Pancreas (tissue), 10 donors: ENCODE data around the gene SPEN. TPM values are rescaled to one million over a fixed set of nuclear protein-coding genes. Genes with fewer than 3 reads are reported as not detected.

ENCODE experiments used
- ATAC-seq, 4 donors: fragments of 200-7000 bp; cut with Tn5 transposase; one replicate each; pipeline versions ENCODE4 v1.8.0 to v1.9.1; 2020; ENCODE audit warnings: mild to moderate bottlenecking in 4 of 4, moderate library complexity in 4 of 4
- DNase-seq, 6 donors: peaks; one replicate each; pipeline ENCODE4 v3.0.0-alpha.2; 2020
- FAIRE-seq: peaks from 2 replicates; lab custom pipeline; 2012; peaks lifted over from hg19 to GRCh38; lab: Jason Lieb, UNC
- H3K27ac ChIP-seq, 4 donors: fragments of 200-600 bp; sonication (generic); 1 replicate in 3 of 4; 2 replicates in 1 of 4; pipeline versions ENCODE4 v1.5.0 to v1.8.0; 2020
- H3K27me3 ChIP-seq, 4 donors: fragments of 200-600 bp; one replicate each; pipeline ENCODE4 v1.8.0; 2021
- H3K36me3 ChIP-seq, 3 donors: fragments of 200-600 bp; sonication (generic) in 1 of 3; one replicate each; pipeline versions ENCODE4 v1.5.0 to v1.8.0; 2020 to 2021
- H3K4me1 ChIP-seq, 3 donors: fragments of 200-600 bp; one replicate each; pipeline ENCODE4 v1.8.0; 2021
- H3K4me3 ChIP-seq, 4 donors: fragments of 200-600 bp; sonication (generic) in 2 of 4; one replicate each; pipeline versions ENCODE4 v1.5.0 to v1.8.0; 2020 to 2021
- H3K9me3 ChIP-seq, 4 donors: fragments of 200-600 bp; one replicate each; pipeline ENCODE4 v1.8.0; 2021
- CTCF ChIP-seq, 4 donors: fragments of 200-600 bp; sonication (generic) in 3 of 4; IDR thresholded peaks; one replicate each; pipeline versions ENCODE4 v1.5.0 to v1.8.0; 2021; ENCODE audit warnings: antibody characterized with exemption in 4 of 4
- WGBS, 2 donors: extraction: QIAGEN DNeasy Blood & Tissue Kit; methylation state at CpG; one replicate each; pipeline ENCODE4 v1.1.7; 2013; 5-methylcytosine and 5-hydroxymethylcytosine counted together
- intact Hi-C, 3 donors: fragments of 100-400 bp; cut with DNase I; formaldehyde crosslinking; loops; one replicate each; pipeline versions ENCODE4 v1.11.1 to v1.14.2; 2022
- polyA plus RNA-seq, 2 donors: library from polyadenylated mRNA; stranded (reverse); fragments of 200-250 nt; gene quantifications; one replicate each; pipeline ENCODE4 v1.2.3, GENCODE V29; 2013
- total RNA-seq, 6 donors: library from RNA; stranded (reverse); fragmentation: NEBNext Ultra II Directional in 4 of 6; extraction: Animal tissue kit (Norgen Biotek cat#: 25700) in 4 of 6; gene quantifications; one replicate each; pipeline versions ENCODE4 v1.2.1 to v1.2.4, GENCODE V29; 2021 to 2023
- donor health status: healthy with polysubstance abuse.
- donor health status: DM: no; HTN: no; CAD: no; lungs with moderate emphysema.
- donor health status: DM: no; HTN: no; CAD: no.
- donor health status: control.
- donor health status: control.
- donor health status: Bipolar disorder and iron deficiency.
- donor health status: DM: yes; HTN: yes; CAD: no.
- donor health status: DM: no; HTN: no; CAD: no.
- donor health status: DM: no; HTN: no; CAD: no.
- donor health status: DM: yes; HTN: yes; CAD: no.

The SPEN gene
- total and polyA plus RNA-seq, 8 donors, result 16.2 to 38.2 (median 26.2) TPM

- DNase-seq, result no peak
- H3K4me3 ChIP-seq, result no peak overlapping the region
- no peak for ATAC-seq
- intact Hi-C loops, result no loop called here
- no peak for TF ChIP-seq CTCF (IDR thresholded peaks at IDR 0.05)
- peaks cover 0 to 14% (median 7%) of the 10 kb centered on the region in 3 donors for H3K4me1 ChIP-seq
- H3K36me3 ChIP-seq, result no peaks in the 10 kb centered on the region
- H3K27me3 ChIP-seq, result no peaks in the 10 kb centered on the region
- no peak overlapping the region for H3K27ac ChIP-seq
- no peaks in the 10 kb centered on the region for H3K9me3 ChIP-seq
- FAIRE-seq, result no peak
Observed at GRCh38 chr1:15963363-15963967, 116.0 kb downstream of the SPEN start.

DNA sequence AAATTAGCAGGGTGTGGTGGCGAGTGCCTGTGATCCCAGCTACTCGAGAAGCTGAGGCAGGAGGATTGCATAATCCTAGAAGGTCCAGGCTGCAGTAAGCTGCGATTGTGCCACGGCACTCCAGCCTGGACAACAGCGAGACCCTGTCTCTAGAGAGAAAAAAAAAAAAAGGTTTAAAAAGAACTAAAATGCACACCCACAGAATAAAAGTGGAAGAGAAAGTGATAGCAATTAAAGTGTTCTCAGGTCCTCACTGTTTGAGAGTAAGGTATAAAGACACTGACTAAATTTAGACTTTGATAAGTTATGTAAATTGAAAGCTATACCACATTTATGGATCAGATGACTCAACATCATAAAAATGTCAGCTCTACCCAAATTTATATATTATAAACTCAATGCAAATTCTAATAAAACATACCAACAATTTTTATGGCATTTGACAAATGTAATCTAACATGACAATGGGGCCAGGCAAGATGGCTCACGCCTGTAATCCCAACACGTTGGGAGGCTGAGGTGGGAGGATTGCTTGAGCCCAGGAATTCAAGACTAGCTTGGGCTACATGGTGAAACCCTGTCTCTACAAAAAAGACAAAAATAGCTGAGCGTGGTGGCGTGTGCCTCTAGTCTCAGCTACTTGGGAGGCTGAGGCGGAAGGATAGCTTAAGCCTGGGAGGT is 116.6 kb downstream of the SPEN start:
- Histone ChIP-seq H3K27ac (no peak overlapping the region), H3K4me1 (peaks cover 0 to 8% (median 7%) of the 10 kb centered on the region in 3 donors), H3K27me3 (no peaks in the 10 kb centered on the region), H3K9me3 (no peaks in the 10 kb centered on the region), H3K4me3 (no peak overlapping the region), H3K36me3 (no peaks in the 10 kb centered on the region)
- intact Hi-C loops, result no loop called here
- FAIRE-seq (no peak), ATAC-seq (no peak), DNase-seq (no peak)
- TF ChIP-seq CTCF (IDR thresholded peaks at IDR 0.05), result no peak
- WGBS, 2 donors, result 86 to 91% methylated on average over 10 of the region's 10 CpGs

DNA sequence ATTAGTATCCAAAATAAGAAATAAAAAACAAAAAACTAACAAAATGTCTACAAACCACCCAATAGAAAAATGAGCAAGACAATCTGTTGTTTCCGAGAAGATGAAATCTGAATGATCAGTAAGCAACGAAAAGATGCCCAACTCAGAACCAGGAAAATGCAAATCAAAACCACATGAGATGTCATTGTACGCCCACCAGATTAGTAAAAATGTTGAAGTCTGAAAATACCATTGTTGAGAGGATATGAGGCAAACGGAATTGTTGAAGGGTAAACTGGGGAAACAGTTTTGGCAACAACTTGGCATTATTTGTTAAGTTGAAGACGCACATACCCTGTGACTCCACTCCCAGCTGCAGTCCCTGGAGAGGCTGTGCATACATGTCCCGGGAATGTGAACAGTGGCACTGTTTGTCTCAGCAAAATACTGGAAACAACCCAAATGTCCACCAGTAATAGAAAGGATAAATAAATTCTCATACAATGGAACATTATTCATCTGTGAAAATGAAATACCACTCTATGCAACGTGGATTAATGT is 117.8 kb downstream of the SPEN start:
- H3K27ac ChIP-seq, result no peak overlapping the region

GRCh38 chr1:15966081-15966955 is 118.8 kb downstream of the SPEN start:
- Histone ChIP-seq H3K4me3 (no peak overlapping the region), H3K27ac (peak overlapping the region in 3 of 4 donors; percentile 33 to 47 (median 33)), H3K9me3 (no peaks in the 10 kb centered on the region), H3K36me3 (no peaks in the 10 kb centered on the region), H3K4me1 (peaks cover 0 to 7% (median 7%) of the 10 kb centered on the region in 3 donors), H3K27me3 (no peaks in the 10 kb centered on the region)
- intact Hi-C loops, result no loop called here
- no peak for TF ChIP-seq CTCF (IDR thresholded peaks at IDR 0.05)
- 67% methylated on average over 18 of the region's 18 CpGs for WGBS, 2 donors
- DNase-seq (no peak), ATAC-seq (peak in 3 of 4 donors; percentile 63 to 69 (median 67)), FAIRE-seq (no peak)

More for the DNA sequence above, 117.8 kb downstream of the SPEN start:
- intact Hi-C loops, result no loop called here
- no peak for TF ChIP-seq CTCF (IDR thresholded peaks at IDR 0.05)
- WGBS, 2 donors, result 51 to 53% methylated on average over 7 of the region's 7 CpGs
- Histone ChIP-seq H3K4me3 (no peak overlapping the region), H3K36me3 (no peaks in the 10 kb centered on the region), H3K9me3 (no peaks in the 10 kb centered on the region), H3K27me3 (no peaks in the 10 kb centered on the region), H3K4me1 (peaks cover 0 to 7% (median 7%) of the 10 kb centered on the region in 3 donors)
- peak in 3 of 4 donors; percentile 33 to 58 (median 51) for ATAC-seq
- FAIRE-seq, result no peak
- DNase-seq, result no peak
